ENCODE data around the gene HNRNPA3.

Gene HNRNPA3

GRCh38 chr2:177212106-177212890 is at the start of gene HNRNPA3:
HNRNPA3 (plus strand) TSS chr2:177212794; CDS start chr2:177212800, 6 bp downstream.
- no peaks in the 10 kb centered on the region for H3K27me3 ChIP-seq (ENCODE audit: insufficient read depth, low read length)
- H3K9me3 ChIP-seq (ENCODE audit: low read length) = no peaks in the 10 kb centered on the region
- H3K36me3 ChIP-seq (ENCODE audit: insufficient read depth, low read length) = peaks cover 29% of the 10 kb centered on the region
- peaks cover 25% of the 10 kb centered on the region for H3K4me1 ChIP-seq (ENCODE audit: insufficient read depth, low read length)
- peak within 1 kb of the TSS; percentile 42 for H2AFZ ChIP-seq (ENCODE audit: low read depth, low read length)
- H3K4me3 ChIP-seq (ENCODE audit: low read length) = peak within 1 kb of the TSS; percentile 98

GRCh38 chr2:177164131-177164530 is 48.5 kb upstream of the HNRNPA3 start:
- Histone ChIP-seq H3K9me3 (ENCODE audit: low read length) (no peaks in the 10 kb centered on the region), H3K4me1 (ENCODE audit: insufficient read depth, low read length) (peaks cover 20% of the 10 kb centered on the region), H3K27me3 (ENCODE audit: insufficient read depth, low read length) (no peaks in the 10 kb centered on the region), H3K4me3 (ENCODE audit: low read length) (peak overlapping the region; percentile 16), H2AFZ (ENCODE audit: low read depth, low read length) (peak overlapping the region; percentile 36), H3K36me3 (ENCODE audit: insufficient read depth, low read length) (no peaks in the 10 kb centered on the region)

- peak overlapping the region; percentile 16 for H3K4me3 ChIP-seq (ENCODE audit: low read length)
- H3K4me1 ChIP-seq (ENCODE audit: insufficient read depth, low read length) = peaks cover 21% of the 10 kb centered on the region
- H3K36me3 ChIP-seq (ENCODE audit: insufficient read depth, low read length) = no peaks in the 10 kb centered on the region
- no peaks in the 10 kb centered on the region for H3K9me3 ChIP-seq (ENCODE audit: low read length)
- no peaks in the 10 kb centered on the region for H3K27me3 ChIP-seq (ENCODE audit: insufficient read depth, low read length)
- peak overlapping the region; percentile 53 for H2AFZ ChIP-seq (ENCODE audit: low read depth, low read length)
These were observed 48.0 kb upstream of the HNRNPA3 start for GRCh38 chr2:177164584-177165052.

GRCh38 chr2:177165061-177165583 is 47.5 kb upstream of the HNRNPA3 start:
- Histone ChIP-seq H3K4me3 (ENCODE audit: low read length) (no peak overlapping the region), H3K36me3 (ENCODE audit: insufficient read depth, low read length) (no peaks in the 10 kb centered on the region), H3K27me3 (ENCODE audit: insufficient read depth, low read length) (no peaks in the 10 kb centered on the region)

GRCh38 chr2:177165721-177166711 is 46.6 kb upstream of the HNRNPA3 start:
- Histone ChIP-seq H3K27me3 (ENCODE audit: insufficient read depth, low read length) (no peaks in the 10 kb centered on the region), H3K4me3 (ENCODE audit: low read length) (no peak overlapping the region), H3K9me3 (ENCODE audit: low read length) (no peaks in the 10 kb centered on the region), H3K4me1 (ENCODE audit: insufficient read depth, low read length) (peaks cover 30% of the 10 kb centered on the region), H3K36me3 (ENCODE audit: insufficient read depth, low read length) (no peaks in the 10 kb centered on the region), H2AFZ (ENCODE audit: low read depth, low read length) (peak overlapping the region; percentile 11)

More at GRCh38 chr2:177165061-177165583, 47.5 kb upstream of the HNRNPA3 start:
- no peaks in the 10 kb centered on the region for H3K9me3 ChIP-seq (ENCODE audit: low read length)
- H2AFZ ChIP-seq (ENCODE audit: low read depth, low read length) = peak overlapping the region; percentile 53
- peaks cover 26% of the 10 kb centered on the region for H3K4me1 ChIP-seq (ENCODE audit: insufficient read depth, low read length)

GRCh38 chr2:177169810-177170514 is 42.6 kb upstream of the HNRNPA3 start:
- no peaks in the 10 kb centered on the region for H3K27me3 ChIP-seq (ENCODE audit: insufficient read depth, low read length)
- no peak overlapping the region for H3K4me3 ChIP-seq (ENCODE audit: low read length)
- peaks cover 27% of the 10 kb centered on the region for H3K4me1 ChIP-seq (ENCODE audit: insufficient read depth, low read length)
- H3K9me3 ChIP-seq (ENCODE audit: low read length) = no peaks in the 10 kb centered on the region
- H2AFZ ChIP-seq (ENCODE audit: low read depth, low read length) = peak overlapping the region; percentile 21
- H3K36me3 ChIP-seq (ENCODE audit: insufficient read depth, low read length) = no peaks in the 10 kb centered on the region

GRCh38 chr2:177171418-177171865 is 41.2 kb upstream of the HNRNPA3 start:
- H3K4me3 ChIP-seq (ENCODE audit: low read length) = no peak overlapping the region
- no peak overlapping the region for H2AFZ ChIP-seq (ENCODE audit: low read depth, low read length)
- peaks cover 13% of the 10 kb centered on the region for H3K4me1 ChIP-seq (ENCODE audit: insufficient read depth, low read length)
- H3K36me3 ChIP-seq (ENCODE audit: insufficient read depth, low read length) = no peaks in the 10 kb centered on the region
- no peaks in the 10 kb centered on the region for H3K9me3 ChIP-seq (ENCODE audit: low read length)
- no peaks in the 10 kb centered on the region for H3K27me3 ChIP-seq (ENCODE audit: insufficient read depth, low read length)

GRCh38 chr2:177172034-177172880 is 40.3 kb upstream of the HNRNPA3 start:
- H3K27me3 ChIP-seq (ENCODE audit: insufficient read depth, low read length) = no peaks in the 10 kb centered on the region
- no peak overlapping the region for H2AFZ ChIP-seq (ENCODE audit: low read depth, low read length)
- H3K36me3 ChIP-seq (ENCODE audit: insufficient read depth, low read length) = no peaks in the 10 kb centered on the region
- no peaks in the 10 kb centered on the region for H3K9me3 ChIP-seq (ENCODE audit: low read length)
- no peak overlapping the region for H3K4me3 ChIP-seq (ENCODE audit: low read length)
- H3K4me1 ChIP-seq (ENCODE audit: insufficient read depth, low read length) = peaks cover 10% of the 10 kb centered on the region

GRCh38 chr2:177174486-177174885 is 38.1 kb upstream of the HNRNPA3 start:
- Histone ChIP-seq H3K4me1 (ENCODE audit: insufficient read depth, low read length) (peaks cover 10% of the 10 kb centered on the region), H3K27me3 (ENCODE audit: insufficient read depth, low read length) (no peaks in the 10 kb centered on the region), H3K9me3 (ENCODE audit: low read length) (no peaks in the 10 kb centered on the region), H3K36me3 (ENCODE audit: insufficient read depth, low read length) (no peaks in the 10 kb centered on the region), H3K4me3 (ENCODE audit: low read length) (no peak overlapping the region), H2AFZ (ENCODE audit: low read depth, low read length) (no peak overlapping the region)

GRCh38 chr2:177175917-177176668 is 36.5 kb upstream of the HNRNPA3 start:
- no peaks in the 10 kb centered on the region for H3K9me3 ChIP-seq (ENCODE audit: low read length)
- no peaks in the 10 kb centered on the region for H3K27me3 ChIP-seq (ENCODE audit: insufficient read depth, low read length)
- no peaks in the 10 kb centered on the region for H3K36me3 ChIP-seq (ENCODE audit: insufficient read depth, low read length)
- no peak overlapping the region for H3K4me3 ChIP-seq (ENCODE audit: low read length)
- no peak overlapping the region for H2AFZ ChIP-seq (ENCODE audit: low read depth, low read length)
- no peaks in the 10 kb centered on the region for H3K4me1 ChIP-seq (ENCODE audit: insufficient read depth, low read length)

GRCh38 chr2:177178797-177179196 is 33.8 kb upstream of the HNRNPA3 start:
- Histone ChIP-seq H3K36me3 (ENCODE audit: insufficient read depth, low read length) (no peaks in the 10 kb centered on the region), H3K27me3 (ENCODE audit: insufficient read depth, low read length) (no peaks in the 10 kb centered on the region), H3K4me1 (ENCODE audit: insufficient read depth, low read length) (no peaks in the 10 kb centered on the region), H2AFZ (ENCODE audit: low read depth, low read length) (no peak overlapping the region), H3K4me3 (ENCODE audit: low read length) (no peak overlapping the region), H3K9me3 (ENCODE audit: low read length) (no peaks in the 10 kb centered on the region)
